Subcutaneous adipose tissue (tissue), 4 donors: ENCODE measurements around the gene HDAC6. TPM values are rescaled to one million over a fixed set of nuclear protein-coding genes. Genes with fewer than 3 reads are reported as not detected.

Experiments used
- total RNA-seq, 4 donors: library from RNA; depleted of rRNA; stranded (reverse); fragments of >200 nt; gene quantifications; one replicate each; pipeline ENCODE4 v1.1.0, GENCODE V29; 2016
- TF ChIP-seq, protein P1 (sequence below): fragments of 450-650 bp; IDR thresholded peaks from one replicate; pipeline ENCODE4 v1.5.1; 2016; ENCODE audit warnings: low read depth, mild to moderate bottlenecking, control low read depth, antibody characterized with exemption, moderate library complexity

Gene HDAC6
- total RNA-seq, 4 donors from 2014 or later, result 24.9 to 74.6 (median 59.8) TPM

DNA sequence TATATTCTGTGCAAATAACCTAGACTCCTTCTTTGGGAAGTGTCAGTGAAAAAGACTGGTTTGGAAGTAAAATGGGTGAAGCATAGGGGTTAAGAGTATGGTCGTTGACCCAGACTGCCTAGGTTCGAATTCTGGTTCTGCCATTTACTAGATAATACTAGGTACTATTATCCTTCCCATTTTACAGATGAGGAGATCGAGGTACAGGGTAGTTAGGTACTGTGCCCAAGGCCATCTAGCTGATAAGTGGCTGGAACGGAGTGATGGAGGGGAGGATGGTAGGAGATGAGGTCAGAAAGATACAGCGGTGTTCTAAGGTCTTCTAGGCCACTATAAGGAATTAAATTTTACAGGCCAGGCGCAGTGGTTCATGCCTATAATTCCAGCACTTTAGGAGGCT is 29.3 kb upstream of the HDAC6 start:
- TF ChIP-seq, protein P1, sequence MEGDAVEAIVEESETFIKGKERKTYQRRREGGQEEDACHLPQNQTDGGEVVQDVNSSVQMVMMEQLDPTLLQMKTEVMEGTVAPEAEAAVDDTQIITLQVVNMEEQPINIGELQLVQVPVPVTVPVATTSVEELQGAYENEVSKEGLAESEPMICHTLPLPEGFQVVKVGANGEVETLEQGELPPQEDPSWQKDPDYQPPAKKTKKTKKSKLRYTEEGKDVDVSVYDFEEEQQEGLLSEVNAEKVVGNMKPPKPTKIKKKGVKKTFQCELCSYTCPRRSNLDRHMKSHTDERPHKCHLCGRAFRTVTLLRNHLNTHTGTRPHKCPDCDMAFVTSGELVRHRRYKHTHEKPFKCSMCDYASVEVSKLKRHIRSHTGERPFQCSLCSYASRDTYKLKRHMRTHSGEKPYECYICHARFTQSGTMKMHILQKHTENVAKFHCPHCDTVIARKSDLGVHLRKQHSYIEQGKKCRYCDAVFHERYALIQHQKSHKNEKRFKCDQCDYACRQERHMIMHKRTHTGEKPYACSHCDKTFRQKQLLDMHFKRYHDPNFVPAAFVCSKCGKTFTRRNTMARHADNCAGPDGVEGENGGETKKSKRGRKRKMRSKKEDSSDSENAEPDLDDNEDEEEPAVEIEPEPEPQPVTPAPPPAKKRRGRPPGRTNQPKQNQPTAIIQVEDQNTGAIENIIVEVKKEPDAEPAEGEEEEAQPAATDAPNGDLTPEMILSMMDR, result no peak

DNA sequence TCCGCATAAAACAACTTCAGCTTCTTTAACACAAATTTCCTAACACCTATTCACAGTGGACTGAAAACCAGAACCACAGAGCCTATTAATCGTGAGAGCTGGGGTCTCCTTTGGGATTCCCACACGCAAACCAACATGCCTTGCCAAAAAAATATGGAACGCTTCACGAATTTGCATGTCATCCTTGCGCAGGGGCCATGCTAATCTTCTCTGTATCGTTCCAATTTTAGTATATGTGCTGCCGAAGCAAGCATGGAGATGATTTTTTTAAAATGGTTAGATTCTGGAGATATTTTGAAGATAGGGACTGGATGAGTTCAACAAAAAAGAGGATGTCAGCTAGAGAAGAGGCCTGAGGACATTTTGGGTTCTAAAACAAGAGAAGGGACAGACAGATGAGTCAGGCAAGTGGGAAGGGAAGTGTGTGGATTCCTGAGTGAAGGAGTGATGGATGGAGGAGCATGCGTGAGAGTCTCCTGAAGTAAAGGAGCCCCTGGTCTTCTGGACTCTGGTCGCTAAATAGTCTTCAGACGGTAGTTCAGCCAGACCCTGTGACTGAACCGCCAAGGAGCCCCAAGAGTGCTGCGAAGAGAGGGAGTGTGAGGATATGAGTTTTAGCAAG is 24.9 kb upstream of the HDAC6 start:
- TF ChIP-seq, protein P1, result no peak

DNA sequence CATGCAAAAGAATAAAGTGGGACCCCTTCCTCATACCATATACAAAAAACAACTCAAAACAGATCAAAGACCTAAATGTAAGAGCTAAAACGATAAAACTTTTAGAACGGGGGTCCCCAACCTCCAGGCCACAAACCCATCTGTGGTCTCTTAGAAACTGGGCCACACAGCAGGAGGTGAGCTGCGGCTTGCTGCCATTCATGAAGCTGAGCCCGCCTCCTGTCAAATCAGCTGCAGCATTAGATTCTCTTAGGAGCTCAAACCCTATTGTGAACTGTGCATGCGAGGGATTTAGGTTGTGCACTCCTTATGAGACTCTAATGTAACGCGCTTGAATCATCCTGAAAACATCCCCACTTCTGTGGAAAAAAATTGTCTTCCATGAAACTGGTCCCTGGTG is 22.5 kb upstream of the HDAC6 start:
- TF ChIP-seq, protein P1, result no peak

DNA sequence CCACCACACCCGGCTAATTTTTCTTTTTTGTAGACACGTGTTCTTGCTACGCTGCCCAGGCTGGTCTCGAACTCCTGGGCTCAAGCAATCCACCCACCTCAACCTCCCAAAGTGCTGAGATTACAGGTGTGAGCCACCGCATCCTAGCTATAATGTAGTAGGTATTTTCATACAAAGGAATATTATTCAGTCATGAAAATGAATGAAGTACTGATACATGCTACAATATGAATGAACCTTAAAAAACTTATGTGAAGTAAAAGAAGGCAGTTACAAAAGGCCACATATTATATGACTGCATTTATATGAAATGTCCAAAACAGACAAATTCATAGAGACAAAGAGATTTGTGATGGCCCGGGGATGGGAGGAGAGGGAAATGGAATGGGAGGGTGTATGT is 20.2 kb upstream of the HDAC6 start:
- TF ChIP-seq, protein P1, result no peak

DNA sequence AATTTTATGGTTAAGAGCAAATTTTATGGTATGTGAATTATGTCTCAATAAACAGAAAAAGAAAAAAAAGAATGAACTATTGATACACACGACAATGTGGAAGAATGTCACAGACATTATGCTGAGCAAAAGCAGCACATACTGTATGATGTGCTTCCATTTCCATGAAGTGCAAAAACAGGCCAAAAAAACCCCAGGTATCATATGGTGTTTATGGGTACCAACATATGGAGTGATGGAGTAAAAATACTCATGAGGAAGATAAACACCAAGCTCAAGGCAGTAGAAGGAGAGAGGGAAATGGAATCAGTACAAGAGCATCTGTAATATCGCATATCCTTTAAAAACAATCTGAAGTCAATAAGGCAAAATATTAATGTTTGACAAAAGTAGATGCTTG is 19.7 kb upstream of the HDAC6 start:
- TF ChIP-seq, protein P1, result no peak

DNA sequence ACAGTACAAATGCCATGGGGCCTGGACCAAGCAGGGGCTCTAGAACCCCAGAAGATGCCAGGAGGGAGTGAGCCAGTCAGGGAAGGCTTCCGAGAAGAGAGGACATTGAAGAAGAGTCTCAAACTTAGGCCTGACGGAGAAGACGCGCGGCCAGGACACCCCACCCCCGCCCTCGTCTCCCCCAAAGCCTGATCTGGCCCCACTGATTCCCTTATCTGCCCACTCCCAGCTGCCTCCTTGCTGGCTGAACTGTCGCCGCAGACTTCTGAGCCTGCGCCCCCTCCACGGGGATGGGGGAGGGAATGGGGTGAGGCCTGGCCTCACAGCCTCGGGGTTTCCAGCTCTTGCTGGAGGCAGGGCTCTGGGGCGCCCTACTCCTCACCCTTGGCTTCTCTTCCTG is 19.1 kb upstream of the HDAC6 start:
- TF ChIP-seq, protein P1, result no peak

DNA sequence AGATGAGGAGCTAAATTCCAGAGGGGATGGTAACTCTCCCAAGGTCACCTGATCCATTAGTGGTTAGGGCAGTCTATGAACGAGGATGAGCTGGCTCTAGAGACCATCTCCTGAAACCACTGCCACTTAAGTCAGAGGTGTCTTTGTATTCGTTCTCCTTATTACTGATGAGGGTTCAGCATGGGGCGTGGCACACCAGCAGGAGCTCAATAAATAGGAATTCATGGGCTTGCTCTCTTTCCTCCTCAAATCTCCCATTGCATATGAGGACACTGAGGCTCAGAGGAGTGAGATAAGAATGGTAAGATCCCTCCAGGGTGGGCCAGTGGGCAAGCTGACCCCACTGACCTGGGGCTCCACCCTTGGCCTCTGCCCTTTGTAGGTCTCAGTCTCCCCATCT is 17.1 kb upstream of the HDAC6 start:
- TF ChIP-seq, protein P1, result no peak
